ENCODE results near the gene HOXD4.

The HOXD4 gene

GRCh38 chr2:176156807-176157498 lies 5.6 kb downstream of the HOXD4 start, which contains the start of gene HOXD3:
HOXD3 (plus strand) TSS chr2:176157307; CDS start chr2:176169115, 11,808 bp downstream.
- DNase-seq (ENCODE audit: low spot score), result no peak

GRCh38 chr2:176157499-176158185 lies 6.3 kb downstream of the HOXD4 start:
- DNase-seq (ENCODE audit: low spot score), result no peak

- no peak for DNase-seq (ENCODE audit: low spot score)
Measured at GRCh38 chr2:176158186-176158591, 6.8 kb downstream of the HOXD4 start.

GRCh38 chr2:176158855-176159662 lies 7.7 kb downstream of the HOXD4 start:
- no peak for DNase-seq (ENCODE audit: low spot score)

- DNase-seq (ENCODE audit: low spot score), result no peak
Measured at GRCh38 chr2:176159663-176160250, 8.4 kb downstream of the HOXD4 start.

GRCh38 chr2:176160251-176160985 lies 9.1 kb downstream of the HOXD4 start:
- no peak for DNase-seq (ENCODE audit: low spot score)

- DNase-seq (ENCODE audit: low spot score), result no peak
Measured at GRCh38 chr2:176160986-176161824, 9.9 kb downstream of the HOXD4 start.

GRCh38 chr2:176161825-176162626 lies 10.7 kb downstream of the HOXD4 start:
- peak; percentile 66 for DNase-seq (ENCODE audit: low spot score)

GRCh38 chr2:176162911-176163671 lies 11.7 kb downstream of the HOXD4 start:
- no peak for DNase-seq (ENCODE audit: low spot score)

- DNase-seq (ENCODE audit: low spot score), result no peak
Measured at GRCh38 chr2:176163672-176164056, 12.3 kb downstream of the HOXD4 start.

- DNase-seq (ENCODE audit: low spot score), result no peak
Measured at GRCh38 chr2:176164201-176164600, 12.9 kb downstream of the HOXD4 start.

- no peak for DNase-seq (ENCODE audit: low spot score)
Measured at GRCh38 chr2:176164611-176165369, 13.4 kb downstream of the HOXD4 start.

GRCh38 chr2:176165370-176166050 lies 14.2 kb downstream of the HOXD4 start:
- DNase-seq (ENCODE audit: low spot score), result no peak

GRCh38 chr2:176166272-176166671 lies 14.9 kb downstream of the HOXD4 start:
- no peak for DNase-seq (ENCODE audit: low spot score)

- no peak for DNase-seq (ENCODE audit: low spot score)
Measured at GRCh38 chr2:176167398-176167797, 16.0 kb downstream of the HOXD4 start.

- no peak for DNase-seq (ENCODE audit: low spot score)
Measured at GRCh38 chr2:176169181-176169580, 17.8 kb downstream of the HOXD4 start.

GRCh38 chr2:176169711-176170110 lies 18.4 kb downstream of the HOXD4 start:
- DNase-seq (ENCODE audit: low spot score), result no peak

All from AG08396 (cell line).